HEK293 (cell line): ENCODE results near the gene LSP1.

ENCODE experiments used
- GLI4 ChIP-seq: fragments of 450-650 bp; formaldehyde crosslinking; IDR thresholded peaks from 2 replicates; pipeline ENCODE4 v1.5.1; 2016; ENCODE audit warnings: missing biosample characterization, missing genetic modification characterization
- TCF7L2 ChIP-seq: IDR thresholded peaks from 2 replicates; pipeline ENCODE4 v1.6.1; 2011; ENCODE audit warnings: low read depth, mild to moderate bottlenecking, inconsistent platforms, low read length, moderate library complexity, borderline replicate concordance
- YY2 ChIP-seq: fragments of 450-650 bp; formaldehyde crosslinking; IDR thresholded peaks from 2 replicates; pipeline ENCODE4 v1.5.1; 2016; ENCODE audit warnings: missing biosample characterization, missing genetic modification characterization
- ZBTB20 ChIP-seq: fragments of 450-650 bp; formaldehyde crosslinking; IDR thresholded peaks from 2 replicates; pipeline ENCODE4 v1.5.1; 2016; ENCODE audit warnings: missing biosample characterization, missing genetic modification characterization
- ZEB2 ChIP-seq: fragments of 450-650 bp; formaldehyde crosslinking; IDR thresholded peaks from 2 replicates; pipeline ENCODE4 v1.5.1; 2016; ENCODE audit warnings: missing biosample characterization, missing genetic modification characterization
- ZNF350 ChIP-seq: fragments of 450-650 bp; formaldehyde crosslinking; IDR thresholded peaks from 2 replicates; pipeline ENCODE4 v1.5.0; 2017; ENCODE audit warnings: missing biosample characterization, mild to moderate bottlenecking, missing genetic modification characterization
- ZNF501 ChIP-seq: fragments of 450-650 bp; formaldehyde crosslinking; IDR thresholded peaks from 2 replicates; pipeline ENCODE4 v1.5.1; 2016; ENCODE audit warnings: missing biosample characterization, missing genetic modification characterization
- ZNF571 ChIP-seq: fragments of 450-650 bp; formaldehyde crosslinking; IDR thresholded peaks from 2 replicates; pipeline ENCODE4 v1.5.0; 2017; ENCODE audit warnings: missing biosample characterization, missing genetic modification characterization
- ZNF785 ChIP-seq: fragments of 450-650 bp; formaldehyde crosslinking; IDR thresholded peaks from 2 replicates; pipeline ENCODE4 v1.5.1; 2016; ENCODE audit warnings: missing biosample characterization, missing genetic modification characterization
- TF ChIP-seq, protein P1 (sequence below): fragments of 450-650 bp; formaldehyde crosslinking; IDR thresholded peaks from 2 replicates; pipeline ENCODE4 v1.5.1; 2016; ENCODE audit warnings: missing biosample characterization, missing genetic modification characterization

DNA sequence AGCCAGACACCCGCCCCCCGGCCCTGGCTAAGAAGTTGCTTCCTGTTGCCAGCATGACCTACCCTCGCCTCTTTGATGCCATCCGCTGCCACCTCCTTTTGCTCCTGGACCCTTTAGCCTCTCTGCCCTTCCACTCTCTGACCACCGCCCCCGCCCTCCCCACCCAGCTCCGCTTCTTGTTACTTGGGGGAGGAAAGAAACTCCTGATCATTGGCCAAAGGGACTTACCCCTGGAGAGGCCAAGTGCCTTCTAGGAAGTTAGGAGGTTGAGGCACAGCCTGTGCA is 38.9 kb downstream of the LSP1 start, which contains the start of gene PRR33:
- TF ChIP-seq ZEB2 (tag by site-specific recombination) (no peak), ZBTB20 (tag by site-specific recombination) (no peak), TCF7L2 (no peak), ZNF501 (tag by site-specific recombination) (no peak), GLI4 (no peak), ZNF571 (tag by site-specific recombination) (no peak), YY2 (no peak), ZNF350 (no peak), ZNF785 (tag by site-specific recombination) (no peak)
- TF ChIP-seq, protein P1, sequence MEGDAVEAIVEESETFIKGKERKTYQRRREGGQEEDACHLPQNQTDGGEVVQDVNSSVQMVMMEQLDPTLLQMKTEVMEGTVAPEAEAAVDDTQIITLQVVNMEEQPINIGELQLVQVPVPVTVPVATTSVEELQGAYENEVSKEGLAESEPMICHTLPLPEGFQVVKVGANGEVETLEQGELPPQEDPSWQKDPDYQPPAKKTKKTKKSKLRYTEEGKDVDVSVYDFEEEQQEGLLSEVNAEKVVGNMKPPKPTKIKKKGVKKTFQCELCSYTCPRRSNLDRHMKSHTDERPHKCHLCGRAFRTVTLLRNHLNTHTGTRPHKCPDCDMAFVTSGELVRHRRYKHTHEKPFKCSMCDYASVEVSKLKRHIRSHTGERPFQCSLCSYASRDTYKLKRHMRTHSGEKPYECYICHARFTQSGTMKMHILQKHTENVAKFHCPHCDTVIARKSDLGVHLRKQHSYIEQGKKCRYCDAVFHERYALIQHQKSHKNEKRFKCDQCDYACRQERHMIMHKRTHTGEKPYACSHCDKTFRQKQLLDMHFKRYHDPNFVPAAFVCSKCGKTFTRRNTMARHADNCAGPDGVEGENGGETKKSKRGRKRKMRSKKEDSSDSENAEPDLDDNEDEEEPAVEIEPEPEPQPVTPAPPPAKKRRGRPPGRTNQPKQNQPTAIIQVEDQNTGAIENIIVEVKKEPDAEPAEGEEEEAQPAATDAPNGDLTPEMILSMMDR (tag by site-specific recombination): no peak
